NCI-H2227 treated with DMSO at 0.1 percent for 48 hours (cell line): ENCODE data around the gene OR2T4.

Experiments used
- DNase-seq: peaks from one replicate; lab custom pipeline; 2025; lab: John Stamatoyannopoulos, UW

OR2T4 gene, protein sequence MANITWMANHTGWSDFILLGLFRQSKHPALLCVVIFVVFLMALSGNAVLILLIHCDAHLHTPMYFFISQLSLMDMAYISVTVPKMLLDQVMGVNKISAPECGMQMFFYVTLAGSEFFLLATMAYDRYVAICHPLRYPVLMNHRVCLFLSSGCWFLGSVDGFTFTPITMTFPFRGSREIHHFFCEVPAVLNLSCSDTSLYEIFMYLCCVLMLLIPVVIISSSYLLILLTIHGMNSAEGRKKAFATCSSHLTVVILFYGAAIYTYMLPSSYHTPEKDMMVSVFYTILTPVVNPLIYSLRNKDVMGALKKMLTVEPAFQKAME

GRCh38 chr1:248361121-248361715, at the start of gene OR2T4:
Gene OR2T4, plus strand, starts transcription at chr1:248361665. Its CDS starts 0 bp downstream, at chr1:248361665.
- no peak for DNase-seq

- DNase-seq: no peak
Measured at GRCh38 chr1:248316796-248317195, 44.7 kb upstream of the OR2T4 start.

DNA sequence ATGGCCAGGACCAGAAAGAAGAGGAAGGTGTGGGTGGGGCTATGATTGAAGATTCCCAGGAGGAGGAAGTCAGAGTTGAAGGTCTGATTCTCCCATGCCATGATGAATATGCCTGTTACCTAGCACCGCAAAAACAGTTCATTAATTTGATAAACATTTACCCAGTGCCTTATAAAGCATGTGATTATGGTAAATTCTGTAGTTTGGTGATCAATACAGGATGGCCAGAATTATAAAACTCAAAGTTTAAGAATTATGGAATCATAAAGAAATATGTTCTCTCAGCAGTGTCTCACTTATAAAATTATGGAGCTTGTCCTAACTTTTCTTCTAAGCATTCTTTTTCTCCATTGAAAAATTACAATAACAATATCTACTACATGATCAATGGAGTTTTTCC, 37.0 kb upstream of the OR2T4 start, which contains the start of gene OR2M7:
Gene OR2M7 (minus strand): TSS at position 101 of the 400 bp plus-strand sequence. CDS start 0 bp downstream, at position 101.
- no peak for DNase-seq

GRCh38 chr1:248343451-248343850, 18.0 kb upstream of the OR2T4 start:
- no peak for DNase-seq

DNA sequence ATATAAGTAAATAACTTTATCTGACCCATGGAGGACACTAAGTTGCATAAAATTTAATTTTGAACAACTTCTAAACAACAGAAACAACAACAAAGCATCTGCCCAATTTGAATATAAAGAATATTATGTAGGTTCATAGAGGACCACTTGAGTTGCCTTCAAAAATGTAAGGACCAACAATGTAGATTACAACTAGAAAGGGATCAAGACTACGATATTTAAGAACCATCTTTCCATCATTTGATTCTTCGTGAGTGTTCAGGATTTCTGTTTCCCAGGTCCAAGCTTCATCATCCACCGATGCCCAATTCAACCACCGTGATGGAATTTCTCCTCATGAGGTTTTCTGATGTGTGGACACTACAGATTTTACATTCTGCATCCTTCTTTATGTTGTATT, 13.0 kb upstream of the OR2T4 start, which contains the start of gene OR14C36:
Gene OR14C36 (plus strand): TSS at position 301 of the 400 bp plus-strand sequence. CDS start 0 bp downstream, at position 301.
- DNase-seq: no peak

DNA sequence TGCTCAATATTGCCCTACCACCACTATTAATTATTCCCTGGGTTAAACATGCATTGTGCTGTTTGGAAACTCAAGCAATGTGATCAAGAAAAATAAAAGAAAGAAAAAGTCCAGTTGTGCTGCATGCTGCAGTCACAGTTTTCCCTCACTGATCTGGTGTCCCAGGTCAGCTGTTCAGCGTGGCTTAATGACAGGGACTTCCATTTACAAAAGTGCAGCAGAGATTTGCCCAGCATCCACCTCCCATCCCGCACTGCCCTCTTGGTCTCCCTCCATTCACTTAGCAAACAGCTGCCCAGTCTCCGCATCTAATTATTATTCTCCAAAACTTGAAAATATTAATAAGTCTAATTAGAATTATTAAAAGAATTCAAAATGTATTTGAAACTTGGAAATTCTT, 2.0 kb upstream of the OR2T4 start:
- DNase-seq: no peak

DNA sequence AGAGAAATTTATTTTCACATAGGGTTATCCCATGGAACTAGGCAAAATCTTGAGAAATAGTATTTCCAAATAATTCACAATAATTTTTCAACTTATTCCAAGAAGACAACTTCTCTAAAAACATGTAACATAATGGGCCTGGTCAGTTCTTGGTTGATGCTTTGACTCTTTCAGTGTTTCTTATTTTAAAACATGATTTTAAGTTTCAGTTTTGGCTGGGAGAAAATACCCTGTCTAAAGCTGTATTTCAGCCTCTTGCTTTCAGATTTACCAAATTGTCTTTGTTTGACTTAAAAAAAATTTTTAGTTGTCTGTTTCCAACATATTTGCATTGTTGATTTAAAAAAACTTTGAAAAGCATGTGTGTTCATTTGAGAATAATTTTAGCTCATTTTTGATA, 5.1 kb downstream of the OR2T4 start:
- DNase-seq: no peak

GRCh38 chr1:248372394-248372793, 10.9 kb downstream of the OR2T4 start:
- no peak for DNase-seq

DNA sequence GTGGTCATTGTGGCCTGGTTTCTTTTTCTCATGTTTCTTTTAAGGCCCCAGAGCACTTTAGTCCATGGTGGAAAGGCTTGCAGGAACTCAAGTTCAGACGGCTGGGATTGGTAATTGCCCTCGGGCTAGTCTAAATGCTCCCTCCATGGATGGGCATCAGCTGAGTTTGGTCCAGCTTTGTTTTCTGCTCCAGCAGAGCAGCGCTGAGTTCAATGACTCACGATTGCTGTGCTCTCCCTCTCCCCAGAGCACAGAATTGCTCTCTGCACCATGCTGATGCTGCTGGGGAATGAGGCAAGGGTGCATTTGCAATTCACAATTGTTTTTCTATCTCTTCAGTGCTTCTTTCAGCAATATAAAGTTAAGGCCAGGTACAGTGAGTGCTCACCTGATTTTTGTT, 12.3 kb downstream of the OR2T4 start:
- DNase-seq: no peak

DNA sequence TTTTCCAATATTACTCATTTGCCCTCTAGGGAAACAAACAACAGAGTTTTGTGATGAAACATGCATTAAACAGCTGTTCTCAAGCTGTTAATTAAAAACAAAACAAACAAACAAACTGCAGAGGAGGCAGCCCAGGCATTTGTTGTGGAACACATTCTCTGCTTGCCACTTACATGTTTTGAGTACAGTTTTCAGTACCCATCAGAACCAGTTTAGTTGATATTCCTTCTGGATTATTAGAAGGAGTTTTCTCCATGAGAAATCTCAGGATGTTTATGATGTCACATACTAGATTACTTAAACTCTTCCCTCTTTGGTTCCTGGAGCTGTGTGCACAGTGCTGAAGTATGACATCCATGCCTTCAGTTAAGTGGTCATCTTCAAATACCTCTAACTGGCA, 14.0 kb downstream of the OR2T4 start, which contains the start of gene OR2T6:
Gene OR2T6 (plus strand): TSS at position 301 of the 400 bp plus-strand sequence. CDS start 11,863 bp downstream, outside the sequence.
- no peak for DNase-seq

GRCh38 chr1:248376916-248377315, 15.5 kb downstream of the OR2T4 start:
- DNase-seq: no peak

DNA sequence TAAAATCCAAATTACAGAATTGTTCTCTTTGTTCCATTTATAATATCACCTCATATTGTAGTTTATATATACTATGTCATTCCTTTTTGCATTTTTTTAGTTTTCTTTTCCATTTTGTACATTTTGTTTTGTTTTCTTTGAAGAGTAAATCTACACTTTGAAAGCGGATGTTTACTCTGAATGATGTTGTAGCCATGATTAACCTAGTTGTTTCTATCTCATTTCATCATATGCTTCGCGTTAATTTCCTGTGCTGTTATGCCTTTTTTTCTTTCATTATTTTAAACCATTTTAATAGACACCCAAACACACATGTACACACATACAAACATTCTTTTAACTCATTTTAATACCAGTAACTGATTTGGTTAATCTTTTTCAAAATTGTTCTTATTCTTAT, 19.4 kb downstream of the OR2T4 start:
- no peak for DNase-seq

GRCh38 chr1:248388426-248388825, 27.0 kb downstream of the OR2T4 start:
- no peak for DNase-seq

DNA sequence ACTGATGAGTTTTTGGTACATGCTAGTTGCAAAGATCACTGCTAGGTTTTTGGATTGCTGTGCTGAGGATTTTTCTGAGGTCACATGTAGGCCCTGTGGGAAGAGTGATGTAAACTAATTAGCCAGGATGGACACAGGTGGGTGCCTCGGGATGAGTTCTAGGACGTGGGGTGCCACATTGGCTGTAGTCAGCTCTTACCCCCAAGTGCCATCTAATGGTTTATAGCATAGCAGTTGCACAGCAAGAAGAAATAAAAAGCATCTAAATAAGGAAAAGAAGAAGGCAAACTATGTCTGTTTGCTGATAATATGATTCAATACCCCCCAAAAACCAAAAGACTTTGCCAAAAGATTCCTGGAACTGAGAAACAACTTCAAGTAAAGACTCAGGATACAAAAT, 31.6 kb downstream of the OR2T4 start:
- DNase-seq: no peak

DNA sequence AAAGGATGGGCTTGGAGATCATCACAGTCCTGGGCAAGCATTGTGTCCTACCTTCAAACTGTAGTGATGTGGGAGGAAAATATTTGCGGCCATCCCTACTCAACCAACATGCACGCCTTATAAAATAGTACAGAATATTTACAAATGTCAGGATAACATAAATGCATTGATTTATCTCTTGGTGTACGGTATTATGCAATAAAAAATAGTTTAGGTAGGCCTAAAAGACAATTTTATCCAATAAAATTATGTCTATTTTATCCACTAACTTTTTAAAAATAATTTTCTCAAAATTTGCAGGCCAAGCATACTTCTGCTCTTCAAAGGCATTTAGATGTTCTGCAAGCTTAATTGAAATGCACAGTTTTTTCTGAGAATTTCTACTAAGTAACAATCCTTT, 41.3 kb downstream of the OR2T4 start, which contains the start of gene OR2T1:
Gene OR2T1 (plus strand): TSS at position 301 of the 400 bp plus-strand sequence. CDS start 3,100 bp downstream, outside the sequence.
- DNase-seq: no peak

DNA sequence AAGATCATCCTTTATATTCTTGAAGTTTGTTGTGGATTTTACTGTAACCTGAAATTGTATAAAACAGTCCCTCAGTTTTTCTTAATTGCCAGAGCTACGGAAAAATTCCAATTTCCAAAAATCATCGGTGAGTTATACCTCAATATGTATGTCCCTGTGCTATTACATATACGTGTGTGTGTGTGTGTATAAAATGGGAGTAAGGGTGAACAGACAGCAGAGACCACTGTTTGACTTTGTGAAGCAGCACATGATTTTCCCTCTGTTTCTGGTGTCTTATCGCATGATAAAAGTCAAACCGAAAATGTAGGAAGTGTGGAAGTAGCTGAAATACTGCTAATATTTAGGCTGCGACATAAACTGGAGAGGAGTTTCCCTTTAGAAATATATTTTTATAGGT, 42.6 kb downstream of the OR2T4 start:
- no peak for DNase-seq

- DNase-seq: no peak
Measured at GRCh38 chr1:248406721-248407692, 45.5 kb downstream of the OR2T4 start.
